ENCODE measurements around the gene CRPPA.
"Not testable (repeated sequence)": the region's sequence is repeated elsewhere in the genome, so short reads cannot be mapped to it uniquely, and the experiment has no call there.

Gene CRPPA

GRCh38 chr7:16421333-16422102 is at the start of gene CRPPA:
Gene CRPPA (minus strand): TSS chr7:16421538. CDS start chr7:16421322, 216 bp downstream.
- DNase-seq (ENCODE audit: low spot score), result peak; percentile 21

DNA sequence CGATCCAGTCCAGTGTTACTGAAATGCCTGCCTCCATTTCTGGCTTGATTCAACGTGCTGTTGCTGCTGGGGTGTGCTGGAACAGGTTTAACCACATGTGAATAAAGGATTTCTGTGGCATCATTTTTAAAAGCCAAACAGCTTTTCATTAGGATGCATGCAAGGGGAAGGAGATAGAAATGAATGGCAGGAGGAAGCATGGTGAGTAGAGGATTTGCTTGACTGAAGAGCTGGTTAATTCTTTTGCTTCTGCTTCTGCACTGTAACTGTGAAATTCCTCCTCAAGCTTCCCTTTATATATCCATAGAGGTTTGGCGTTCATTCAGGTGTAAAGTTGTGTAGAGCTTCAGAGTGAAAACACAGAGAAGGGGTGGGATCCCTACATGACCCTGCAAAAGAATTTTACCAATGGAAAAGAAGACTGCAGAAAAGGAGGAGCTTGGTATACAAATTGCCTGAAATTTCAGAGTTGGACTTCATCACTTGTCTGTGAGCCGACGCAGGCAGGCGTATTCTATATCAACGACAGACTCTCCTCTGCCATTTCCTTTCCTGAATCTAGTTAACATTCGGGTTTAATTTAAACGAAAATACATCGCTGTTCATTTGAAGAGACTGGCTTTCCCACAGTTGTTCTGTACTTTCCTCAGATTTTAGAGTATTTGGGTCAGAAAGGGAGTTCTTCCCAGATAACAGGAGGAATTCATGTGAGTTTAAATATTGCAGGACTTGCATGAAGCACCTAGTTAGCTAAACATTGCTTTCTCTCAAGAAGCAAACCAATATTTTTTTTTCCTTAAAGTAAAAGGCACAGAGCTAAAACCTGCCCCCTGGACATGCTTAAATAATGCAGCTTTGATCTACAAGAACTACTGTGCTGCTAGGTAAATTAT is 44.4 kb upstream of the CRPPA start, which contains the start of gene SOSTDC1:
SOSTDC1 (minus strand) TSS at position 270 of the 893 bp plus-strand sequence; CDS start at position 200, 70 bp downstream.
- peak; percentile 2 for DNase-seq (ENCODE audit: low spot score)

GRCh38 chr7:16463949-16464715 is 42.8 kb upstream of the CRPPA start:
- no peak for DNase-seq (ENCODE audit: low spot score)

DNA sequence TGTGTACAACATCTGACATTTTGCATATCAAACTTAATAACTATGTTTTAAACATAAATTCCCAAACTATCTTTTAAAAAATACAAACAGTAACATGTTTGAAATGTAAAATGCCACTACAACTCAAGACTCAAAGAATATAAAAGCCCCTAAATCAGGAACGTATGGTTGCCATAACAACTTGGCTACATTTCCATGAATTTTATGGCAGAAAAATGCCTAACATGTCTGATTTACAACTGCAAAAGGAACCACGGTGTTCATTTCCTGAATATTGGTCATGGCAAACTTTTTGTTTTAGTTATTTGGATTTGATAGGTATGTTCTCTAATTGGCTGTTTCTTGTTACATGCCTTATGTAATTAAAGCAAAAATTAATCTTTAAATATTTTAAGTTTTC is 42.2 kb upstream of the CRPPA start:
- no peak for DNase-seq (ENCODE audit: low spot score)

DNA sequence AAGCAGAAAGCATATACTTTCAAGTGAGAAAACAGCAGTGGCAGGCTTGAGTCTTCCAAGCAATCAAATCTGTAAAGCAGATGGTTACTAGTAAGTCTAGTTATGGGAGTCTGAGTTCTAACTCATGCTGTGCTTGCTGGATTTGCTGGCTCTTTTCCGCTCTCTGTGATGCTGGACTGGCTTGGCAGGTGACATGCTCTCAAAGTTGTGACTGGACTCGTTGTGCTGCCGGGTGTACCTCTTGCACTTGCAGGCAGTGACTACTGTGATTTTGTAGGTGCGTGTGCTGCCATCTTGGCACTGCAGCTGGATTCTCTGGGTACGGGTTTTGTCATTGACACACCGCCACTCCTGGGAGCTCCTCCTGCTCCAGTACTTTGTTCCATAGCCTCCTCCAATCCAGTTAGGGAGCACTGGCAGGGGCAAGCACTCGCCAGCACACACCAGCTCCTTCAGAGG is 41.1 kb upstream of the CRPPA start:
- no peak for DNase-seq (ENCODE audit: low spot score)

GRCh38 chr7:16460789-16461493 is 39.6 kb upstream of the CRPPA start:
- DNase-seq (ENCODE audit: low spot score), result no peak

DNA sequence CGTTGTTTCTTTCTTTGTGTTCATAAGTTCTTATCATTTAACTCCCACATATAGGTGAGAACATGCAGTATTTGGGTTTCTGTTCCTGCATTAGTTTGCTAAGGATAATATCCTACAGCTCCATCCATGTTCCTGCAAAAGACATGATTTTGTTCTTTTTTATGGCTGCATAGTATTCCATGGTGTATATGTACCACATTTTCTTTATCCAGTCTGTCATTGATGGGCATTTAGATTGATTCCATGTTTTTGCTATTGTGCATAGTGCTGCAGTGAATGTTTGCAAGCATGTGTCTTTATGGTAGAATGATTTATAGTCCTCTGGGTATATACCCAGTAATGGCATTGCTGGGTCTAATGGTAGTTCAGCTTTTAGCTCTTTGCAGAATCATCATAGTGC is 35.0 kb upstream of the CRPPA start:
- DNase-seq (ENCODE audit: low spot score), result not testable (repeated sequence)

DNA sequence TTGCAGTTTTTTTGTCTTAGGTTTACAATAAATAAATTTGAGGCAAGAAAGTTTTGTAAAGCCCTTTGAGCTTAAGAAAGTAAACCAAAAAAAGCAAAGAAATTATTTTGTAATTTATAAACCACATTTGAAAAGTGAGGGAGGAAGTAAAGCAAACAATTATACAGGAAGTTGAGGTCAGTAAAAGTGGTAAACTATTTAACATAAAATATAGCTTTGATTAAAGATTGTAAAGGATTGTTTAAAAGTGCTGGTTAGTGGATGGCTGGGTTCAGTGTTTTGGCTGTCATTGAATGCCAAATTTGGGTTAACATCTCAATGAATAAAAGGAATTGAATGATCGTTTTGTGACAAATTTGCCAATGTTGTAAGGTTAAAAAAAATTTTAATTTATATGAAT is 34.3 kb upstream of the CRPPA start:
- no peak for DNase-seq (ENCODE audit: low spot score)

GRCh38 chr7:16450366-16450765 is 29.0 kb upstream of the CRPPA start:
- DNase-seq (ENCODE audit: low spot score), result no peak

GRCh38 chr7:16447876-16448275 is 26.5 kb upstream of the CRPPA start:
- no peak for DNase-seq (ENCODE audit: low spot score)

GRCh38 chr7:16446508-16446907 is 25.2 kb upstream of the CRPPA start:
- no peak for DNase-seq (ENCODE audit: low spot score)

- not testable (repeated sequence) for DNase-seq (ENCODE audit: low spot score)
These were observed 22.5 kb upstream of the CRPPA start for GRCh38 chr7:16443871-16444270.

DNA sequence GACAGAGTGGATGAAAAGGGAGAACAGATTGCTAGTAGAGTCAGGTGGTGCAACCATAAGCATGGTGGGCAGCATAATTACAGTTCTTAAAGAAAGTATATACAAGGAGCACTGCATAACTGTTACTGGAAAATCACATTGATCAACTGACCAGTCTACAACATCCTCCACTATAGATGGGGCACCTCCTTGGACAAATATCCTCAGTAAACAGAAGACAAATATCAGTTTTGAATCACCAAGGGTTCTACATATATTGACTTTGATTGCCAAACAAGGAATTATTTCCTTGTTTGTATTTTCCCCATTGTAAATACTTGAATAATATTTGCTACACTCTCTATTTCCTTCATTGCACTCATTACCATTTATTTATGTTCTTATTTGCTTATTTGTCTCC is 17.6 kb upstream of the CRPPA start:
- no peak for DNase-seq (ENCODE audit: low spot score)

DNA sequence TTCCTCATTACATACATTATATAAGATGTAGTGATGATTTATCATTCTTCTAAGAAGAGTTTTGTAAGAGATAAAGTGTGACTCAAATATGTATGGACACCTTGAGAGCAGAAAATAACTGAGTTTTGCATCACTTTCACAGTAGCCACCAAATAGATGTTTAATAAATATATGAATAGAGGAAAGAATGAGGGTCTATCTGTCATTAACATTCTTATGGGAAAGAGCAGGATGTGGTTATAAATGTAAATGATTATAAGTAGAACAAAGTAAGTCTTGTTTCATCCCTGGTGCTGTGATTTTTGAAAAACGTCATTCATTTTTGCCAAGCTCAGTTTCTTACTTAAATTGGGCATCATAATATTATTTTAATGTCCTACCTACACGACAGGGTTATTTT is 15.0 kb upstream of the CRPPA start:
- no peak for DNase-seq (ENCODE audit: low spot score)

DNA sequence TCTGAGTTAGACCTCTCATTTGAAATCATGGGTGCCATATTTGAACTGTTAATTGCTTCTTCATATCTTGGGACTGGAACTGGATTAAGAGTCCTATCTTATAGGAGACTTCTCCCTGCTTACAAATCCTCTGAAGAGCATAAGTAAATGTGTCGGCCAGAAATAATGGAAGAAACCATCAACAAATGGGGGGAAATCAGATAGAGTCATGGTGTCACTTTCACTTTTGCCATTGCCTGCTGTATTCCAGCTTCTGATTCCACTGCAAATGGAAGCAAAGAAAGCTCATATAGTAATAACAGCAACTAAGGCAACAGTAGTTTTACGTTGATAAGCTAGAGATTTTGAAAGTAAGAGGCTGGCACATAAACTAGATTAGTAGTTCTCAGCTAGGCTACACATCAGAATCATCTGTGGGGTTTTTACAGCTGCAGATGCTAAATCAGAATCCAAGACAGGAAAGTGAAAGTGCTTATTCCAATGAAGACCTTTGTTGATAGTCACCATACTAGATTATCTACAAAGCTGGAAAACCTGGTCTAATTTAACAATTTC is 12.3 kb upstream of the CRPPA start:
- no peak for DNase-seq (ENCODE audit: low spot score)

DNA sequence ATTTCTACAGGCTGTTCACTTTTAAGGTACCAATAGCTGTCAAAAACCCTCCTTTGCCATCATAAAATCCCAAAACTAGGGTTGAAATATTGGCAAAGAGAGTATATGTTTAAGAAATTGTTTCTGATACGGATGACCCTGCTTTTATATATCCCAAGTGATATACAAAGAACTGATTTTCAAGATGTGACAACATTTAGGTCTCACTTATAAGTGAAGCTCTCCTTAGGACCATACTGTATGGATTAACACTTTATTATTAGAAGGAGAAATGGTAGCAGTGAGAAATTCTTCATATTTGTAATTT is 11.0 kb upstream of the CRPPA start:
- no peak for DNase-seq (ENCODE audit: low spot score)

- DNase-seq (ENCODE audit: low spot score), result peak; percentile 18
These were observed 10.5 kb upstream of the CRPPA start for GRCh38 chr7:16431646-16432424.

GRCh38 chr7:16430133-16430532 is 8.8 kb upstream of the CRPPA start:
- no peak for DNase-seq (ENCODE audit: low spot score)

- no peak for DNase-seq (ENCODE audit: low spot score)
These were observed 7.3 kb upstream of the CRPPA start for GRCh38 chr7:16428672-16429071.

GRCh38 chr7:16428182-16428581 is 6.8 kb upstream of the CRPPA start:
- no peak for DNase-seq (ENCODE audit: low spot score)

DNA sequence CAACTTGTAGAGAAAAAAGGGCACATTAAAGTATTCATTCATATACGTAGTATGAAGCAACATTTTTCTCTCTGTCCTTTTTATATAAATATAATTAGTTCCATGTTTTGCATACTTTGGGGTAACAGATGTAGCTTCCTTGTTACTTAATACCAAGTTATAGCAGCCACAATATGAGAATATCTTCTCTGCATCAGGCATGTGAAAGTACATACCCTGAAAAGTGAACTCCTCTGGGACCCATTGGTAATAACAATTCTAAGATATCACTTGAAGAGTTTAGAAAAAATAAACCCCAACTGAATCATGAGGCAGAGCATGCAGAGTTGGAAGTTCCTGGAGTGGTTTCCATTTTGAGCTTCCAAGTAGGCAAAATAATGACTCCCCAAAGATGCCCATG is 2.4 kb upstream of the CRPPA start:
- no peak for DNase-seq (ENCODE audit: low spot score)

Measured in kidney capillary endothelial cell (primary cell).